ENCODE results near the gene AMMECR1L.

DNA sequence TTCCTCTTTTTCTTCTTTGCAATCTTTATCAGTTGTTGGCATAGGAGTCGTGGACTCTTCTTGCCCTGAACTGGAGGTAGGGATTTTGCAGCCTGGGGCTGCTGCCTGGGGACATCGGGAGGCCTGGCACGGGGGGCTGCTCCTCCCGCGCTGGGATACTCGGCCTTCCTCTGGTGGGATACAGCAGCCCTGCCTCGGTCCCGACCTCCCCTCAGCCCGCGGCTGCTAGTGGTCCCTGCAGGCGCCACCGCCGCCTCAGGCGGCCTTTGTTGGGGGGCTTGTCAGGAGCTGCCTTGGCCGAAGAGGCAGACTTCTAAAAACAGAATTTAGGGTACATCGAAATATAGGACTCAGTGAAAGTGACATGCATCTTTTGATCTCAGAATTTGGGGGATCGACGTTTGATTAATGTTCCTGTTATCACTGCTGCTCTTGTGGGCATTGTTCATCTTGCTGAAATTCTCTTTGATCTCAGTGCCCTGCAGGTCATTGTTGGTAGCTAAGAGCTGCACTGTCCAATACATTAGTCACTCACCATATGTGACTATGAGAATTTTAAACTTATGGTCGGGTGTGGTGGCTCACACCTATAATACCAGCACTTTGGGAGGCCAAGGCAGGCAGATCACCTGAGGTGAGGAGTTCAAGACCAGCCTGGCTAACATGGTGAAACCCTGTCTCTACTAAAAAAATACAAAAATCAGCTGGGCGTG lies 44.1 kb downstream of the AMMECR1L start:
- TF ChIP-seq POLR2A (IDR thresholded peaks at IDR 0.05; ENCODE audit: low read depth, low read length) (no peak), POLR2AphosphoS5 (IDR thresholded peaks at IDR 0.05; ENCODE audit: low read depth, low read length) (no peak), TAF1 (IDR thresholded peaks at IDR 0.05; ENCODE audit: borderline replicate concordance, low read depth, low read length) (no peak)
